Mesothelial cell of epicardium (in vitro differentiated cells): Measurements from ENCODE around the gene SEMA4A. TPM values are rescaled to one million over a fixed set of nuclear protein-coding genes. Genes with fewer than 3 reads are reported as not detected.
"Not testable (repeated sequence)": the region's sequence is repeated elsewhere in the genome, so short reads cannot be mapped to it uniquely, and the experiment has no call there.

Experiments used
- DNase-seq, 2 experiments: peaks; one replicate each; pipeline ENCODE4 v3.0.0; 2021; ENCODE audit warnings: low spot score in 2 of 2; ENCODE audit not compliant: unreplicated experiment in 2 of 2
- H3K27ac Mint-ChIP-seq: 2 replicates; pipeline ENCODE4 v1.8.0; 2021; ENCODE audit warnings: mixed read lengths
- H3K27me3 Mint-ChIP-seq: 2 replicates; pipeline ENCODE4 v1.8.0; 2021; ENCODE audit warnings: low read depth, mixed read lengths
- H3K36me3 Mint-ChIP-seq: 2 replicates; pipeline ENCODE4 v1.8.0; 2021; ENCODE audit warnings: mixed read lengths
- H3K4me1 Mint-ChIP-seq: 2 replicates; pipeline ENCODE4 v1.8.0; 2021; ENCODE audit warnings: mixed read lengths
- H3K4me3 Mint-ChIP-seq: 2 replicates; pipeline ENCODE4 v1.8.0; 2021; ENCODE audit warnings: mild to moderate bottlenecking, moderate library complexity, mixed read lengths
- H3K9me3 Mint-ChIP-seq: 2 replicates; pipeline ENCODE4 v1.8.0; 2021; ENCODE audit warnings: mixed read lengths
- total RNA-seq: library from RNA; stranded (reverse); gene quantifications from 3 replicates; pipeline ENCODE4 v1.2.1, GENCODE V29; 2021
- TF ChIP-seq, protein P1 (sequence below): fragments of 200-600 bp; sonication (generic); IDR thresholded peaks from one replicate; pipeline ENCODE4 v1.5.0; 2021; ENCODE audit warnings: antibody characterized with exemption; ENCODE audit not compliant: unreplicated experiment

SEMA4A gene
- total RNA-seq, 1 donor from 2014 or later = 18.7 TPM

GRCh38 chr1:156186347-156187177, 33.2 kb downstream of the SEMA4A start:
- peaks cover 27% of the 10 kb centered on the region for H3K9me3 Mint-ChIP-seq
- DNase-seq, H3K36me3 Mint-ChIP-seq, H3K27ac Mint-ChIP-seq, H3K4me3 Mint-ChIP-seq, H3K27me3 Mint-ChIP-seq: not testable (repeated sequence)
- peaks cover 11% of the 10 kb centered on the region for H3K4me1 Mint-ChIP-seq

- Mint-ChIP-seq H3K9me3 (peaks cover 27% of the 10 kb centered on the region), H3K4me1 (peaks cover 16% of the 10 kb centered on the region)
- not testable (repeated sequence) for DNase-seq, H3K4me3 Mint-ChIP-seq, H3K27ac Mint-ChIP-seq, H3K36me3 Mint-ChIP-seq, H3K27me3 Mint-ChIP-seq
These were observed 36.9 kb downstream of the SEMA4A start for GRCh38 chr1:156190265-156190664.

DNA sequence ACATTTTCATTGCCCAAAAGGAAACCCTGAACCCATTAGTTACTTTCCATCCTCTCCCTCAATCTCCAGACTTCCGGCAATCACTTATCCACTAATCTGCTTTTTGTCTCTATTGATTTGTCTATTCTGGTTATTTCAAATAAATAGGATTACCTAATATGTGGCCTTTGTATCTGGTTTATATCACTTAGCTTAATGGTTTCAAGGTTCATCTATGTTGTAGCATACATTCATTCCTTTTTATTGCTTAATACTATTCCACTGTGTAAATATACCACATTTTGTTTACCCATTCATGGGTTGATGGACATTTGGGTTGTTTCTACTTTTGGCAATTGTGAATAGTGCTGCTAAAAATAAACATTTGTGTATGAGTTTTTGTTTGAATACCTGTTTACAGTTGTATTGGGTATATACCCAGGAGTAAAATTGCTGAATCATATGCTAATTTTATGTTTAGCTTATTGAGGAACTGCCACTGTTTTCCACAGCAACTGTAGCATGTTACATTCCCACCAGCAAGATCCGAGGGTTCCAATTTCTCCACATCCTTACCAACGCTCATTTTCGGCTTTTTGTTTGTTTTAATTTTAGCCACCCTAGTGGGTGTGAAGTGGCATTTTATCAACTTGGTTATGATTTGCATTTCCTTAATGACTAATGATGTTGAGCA, 38.0 kb downstream of the SEMA4A start:
- H3K4me1 Mint-ChIP-seq = peaks cover 16% of the 10 kb centered on the region
- TF ChIP-seq, protein P1, sequence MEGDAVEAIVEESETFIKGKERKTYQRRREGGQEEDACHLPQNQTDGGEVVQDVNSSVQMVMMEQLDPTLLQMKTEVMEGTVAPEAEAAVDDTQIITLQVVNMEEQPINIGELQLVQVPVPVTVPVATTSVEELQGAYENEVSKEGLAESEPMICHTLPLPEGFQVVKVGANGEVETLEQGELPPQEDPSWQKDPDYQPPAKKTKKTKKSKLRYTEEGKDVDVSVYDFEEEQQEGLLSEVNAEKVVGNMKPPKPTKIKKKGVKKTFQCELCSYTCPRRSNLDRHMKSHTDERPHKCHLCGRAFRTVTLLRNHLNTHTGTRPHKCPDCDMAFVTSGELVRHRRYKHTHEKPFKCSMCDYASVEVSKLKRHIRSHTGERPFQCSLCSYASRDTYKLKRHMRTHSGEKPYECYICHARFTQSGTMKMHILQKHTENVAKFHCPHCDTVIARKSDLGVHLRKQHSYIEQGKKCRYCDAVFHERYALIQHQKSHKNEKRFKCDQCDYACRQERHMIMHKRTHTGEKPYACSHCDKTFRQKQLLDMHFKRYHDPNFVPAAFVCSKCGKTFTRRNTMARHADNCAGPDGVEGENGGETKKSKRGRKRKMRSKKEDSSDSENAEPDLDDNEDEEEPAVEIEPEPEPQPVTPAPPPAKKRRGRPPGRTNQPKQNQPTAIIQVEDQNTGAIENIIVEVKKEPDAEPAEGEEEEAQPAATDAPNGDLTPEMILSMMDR = no peak
- no peak for DNase-seq
- peaks cover 18% of the 10 kb centered on the region for H3K9me3 Mint-ChIP-seq
- H3K27ac Mint-ChIP-seq = no peak overlapping the region
- no peaks in the 10 kb centered on the region for H3K36me3 Mint-ChIP-seq
- H3K4me3 Mint-ChIP-seq = no peak overlapping the region
- no peaks in the 10 kb centered on the region for H3K27me3 Mint-ChIP-seq

DNA sequence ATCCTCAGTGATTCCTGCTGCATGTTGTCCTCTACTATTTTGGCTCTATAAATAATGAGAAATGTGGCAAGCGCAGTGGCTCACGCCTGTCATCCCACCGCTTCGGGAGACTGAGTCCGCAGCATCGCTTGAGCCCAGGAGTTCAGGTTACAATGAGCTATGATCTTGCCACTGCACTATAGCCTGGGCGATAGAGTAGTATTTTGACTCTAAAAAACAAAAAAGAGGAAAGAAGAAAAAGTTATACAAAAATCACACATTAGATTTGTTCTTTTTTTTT, 39.8 kb downstream of the SEMA4A start:
- TF ChIP-seq, protein P1 = no peak
- DNase-seq = no peak
- H3K27me3 Mint-ChIP-seq = no peaks in the 10 kb centered on the region
- peaks cover 8% of the 10 kb centered on the region for H3K9me3 Mint-ChIP-seq
- H3K4me1 Mint-ChIP-seq = peaks cover 16% of the 10 kb centered on the region
- peak overlapping the region; percentile 94 for H3K27ac Mint-ChIP-seq
- H3K4me3 Mint-ChIP-seq = peak overlapping the region; percentile 97
- H3K36me3 Mint-ChIP-seq = no peaks in the 10 kb centered on the region

DNA sequence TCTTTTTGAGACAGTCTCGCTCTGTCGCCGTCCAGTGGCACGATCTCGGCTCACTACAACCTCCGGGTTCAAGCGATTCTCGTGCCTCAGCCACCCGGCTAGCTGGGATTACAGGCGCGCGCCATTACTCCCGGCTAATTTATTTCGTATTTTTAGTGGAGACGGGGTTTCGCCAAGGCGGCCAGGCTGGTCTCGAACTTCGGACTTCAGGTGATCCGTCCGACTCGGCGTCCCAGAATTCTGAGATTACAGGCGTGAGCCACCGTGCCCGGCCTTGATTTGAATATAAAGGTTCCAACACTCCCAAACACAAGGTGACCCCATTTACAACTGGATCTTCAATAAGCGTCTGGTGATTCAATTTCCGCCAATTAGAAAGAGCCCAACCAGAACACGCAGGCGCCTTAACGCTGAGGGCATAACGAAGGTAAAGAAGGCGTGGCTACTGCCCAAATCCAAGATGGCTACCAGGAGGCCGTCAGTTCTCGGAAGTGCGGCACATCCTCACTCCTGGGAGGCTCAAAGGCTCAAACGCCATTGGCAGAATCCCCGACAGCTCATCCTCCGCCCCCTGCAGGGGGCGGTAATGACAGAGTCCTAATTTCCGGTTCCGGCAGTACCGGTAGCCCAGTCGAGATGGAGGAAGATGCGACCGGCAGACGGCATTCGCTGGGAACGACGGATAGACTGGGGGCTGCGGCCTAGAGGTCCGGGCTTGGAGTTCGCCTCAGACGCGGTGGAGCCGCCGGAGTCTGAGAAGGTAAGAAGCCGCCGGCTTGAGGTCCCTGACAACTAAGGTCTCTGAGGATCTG, 40.3 kb downstream of the SEMA4A start, which contains the start of gene SLC25A44:
SLC25A44 (plus strand) TSS at position 617 of the 812 bp plus-strand sequence. CDS start 5,744 bp downstream, outside the sequence.
- peaks cover 8% of the 10 kb centered on the region for H3K9me3 Mint-ChIP-seq
- H3K27ac Mint-ChIP-seq = peak within 1 kb of the TSS; percentile 94
- peak; percentile 83 to 93 for DNase-seq
- H3K27me3 Mint-ChIP-seq = no peaks in the 10 kb centered on the region
- TF ChIP-seq, protein P1 = peak; percentile 63
- H3K36me3 Mint-ChIP-seq = no peaks in the 10 kb centered on the region
- H3K4me3 Mint-ChIP-seq = peak within 1 kb of the TSS; percentile 97
- H3K4me1 Mint-ChIP-seq = peaks cover 16% of the 10 kb centered on the region

DNA sequence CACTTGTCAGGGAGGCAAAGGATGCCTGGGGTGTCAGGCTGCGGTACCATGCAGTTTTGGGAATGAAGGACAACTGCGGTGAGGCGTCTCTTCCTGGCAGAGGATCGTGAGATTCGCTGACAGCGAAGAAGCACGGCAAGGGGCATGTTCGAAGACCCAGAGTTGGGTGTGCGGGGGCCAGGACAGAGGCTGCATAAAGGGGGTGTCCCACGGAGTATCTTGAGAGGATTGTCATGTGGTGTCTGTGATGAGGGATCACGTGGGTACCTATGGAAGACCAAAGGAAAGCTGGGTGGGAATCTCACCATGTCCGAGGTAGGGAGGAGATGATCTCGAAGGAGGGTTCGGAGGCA, 40.9 kb downstream of the SEMA4A start:
- Mint-ChIP-seq H3K4me3 (peak overlapping the region; percentile 97), H3K9me3 (peaks cover 3% of the 10 kb centered on the region), H3K36me3 (no peaks in the 10 kb centered on the region), H3K27ac (peak overlapping the region; percentile 94), H3K27me3 (no peaks in the 10 kb centered on the region), H3K4me1 (peaks cover 16% of the 10 kb centered on the region)
- DNase-seq = no peak
- TF ChIP-seq, protein P1 = no peak
